Gastroesophageal sphincter (tissue), 3 donors: ENCODE results near the gene RAB36.

Source experiments
- CTCF ChIP-seq, 4 experiments: fragments of 200-600 bp in 2 of 4; fragments of 450-650 bp in 2 of 4; sonication (generic) in 1 of 4; IDR thresholded peaks; one replicate each; pipeline ENCODE4 v1.5.1; 2017 to 2019; ENCODE audit warnings: antibody characterized with exemption in 4 of 4, mild to moderate bottlenecking in 2 of 4, moderate library complexity in 2 of 4
- EP300 ChIP-seq: sonication (generic); formaldehyde crosslinking; IDR thresholded peaks from one replicate; pipeline ENCODE4 v1.6.1; 2017; ENCODE audit warnings: antibody characterized with exemption, mild to moderate bottlenecking
- POLR2A ChIP-seq, 2 donors: fragments of 450-650 bp; IDR thresholded peaks; one replicate each; pipeline ENCODE4 v1.6.1; 2017; ENCODE audit warnings: antibody characterized with exemption in 2 of 2, mild to moderate bottlenecking in 2 of 2, moderate library complexity in 1 of 2

- TF ChIP-seq CTCF (IDR thresholded peaks at IDR 0.05) (no peak), POLR2A (IDR thresholded peaks at IDR 0.05) (no peak), EP300 (no peak)
These were observed 37.6 kb upstream of the RAB36 start for GRCh38 chr22:23107487-23108248.
